Ishikawa (cell line): ENCODE data around the gene NAA50.

ENCODE experiments used
- CEBPB ChIP-seq: IDR thresholded peaks from 2 replicates; pipeline ENCODE4 v1.6.1; 2012
- CREB1 ChIP-seq: IDR thresholded peaks from 2 replicates; pipeline ENCODE4 v1.6.1; 2012; ENCODE audit warnings: low read depth
- EGR1 ChIP-seq: IDR thresholded peaks from 2 replicates; pipeline ENCODE4 v1.6.1; 2012
- EP300 ChIP-seq: IDR thresholded peaks from 2 replicates; pipeline ENCODE4 v1.6.1; 2012; ENCODE audit warnings: borderline replicate concordance
- FOXM1 ChIP-seq: IDR thresholded peaks from 2 replicates; pipeline ENCODE4 v1.6.1; 2012; ENCODE audit warnings: low read depth, borderline replicate concordance
- MAX ChIP-seq: IDR thresholded peaks from 2 replicates; pipeline ENCODE4 v1.6.1; 2012
- NFIC ChIP-seq: IDR thresholded peaks from 2 replicates; pipeline ENCODE4 v1.6.1; 2012
- RAD21 ChIP-seq: IDR thresholded peaks from 2 replicates; pipeline ENCODE4 v1.6.1; 2012; ENCODE audit warnings: low read depth
- TEAD4 ChIP-seq: IDR thresholded peaks from 2 replicates; pipeline ENCODE4 v1.6.1; 2012
- USF1 ChIP-seq: IDR thresholded peaks from 2 replicates; pipeline ENCODE4 v1.6.1; 2012
- ZBTB7A ChIP-seq: IDR thresholded peaks from 2 replicates; pipeline ENCODE4 v1.6.1; 2012; ENCODE audit warnings: low read depth

The NAA50 gene

GRCh38 chr3:113668015-113668414 lies 78.0 kb downstream of the NAA50 start:
- no peak for TF ChIP-seq FOXM1
- no peak for TF ChIP-seq CEBPB
- no peak for TF ChIP-seq USF1
- TF ChIP-seq EP300, result no peak; the same call in 1 of the 2 replicates
- no peak for TF ChIP-seq CREB1
- TF ChIP-seq NFIC, result no peak
- TF ChIP-seq EGR1, result no peak
- TF ChIP-seq RAD21, result no peak
- TF ChIP-seq MAX, result no peak
- TF ChIP-seq TEAD4, result no peak
- no peak for TF ChIP-seq ZBTB7A
